GM23248 (cell line): ENCODE data around the gene OR5H14.

Source experiments
- EZH2 ChIP-seq: fragments of 200-600 bp; sonication (generic); IDR thresholded peaks from 2 replicates; pipeline ENCODE4 v1.6.1; 2018; ENCODE audit warnings: antibody characterized with exemption, mild to moderate bottlenecking; ENCODE audit not compliant: insufficient read depth, poor library complexity, severe bottlenecking
- EZH2phosphoT487 ChIP-seq: fragments of 200-600 bp; sonication (generic); IDR thresholded peaks from 2 replicates; pipeline ENCODE4 v1.6.1; 2018; ENCODE audit warnings: antibody characterized with exemption, moderate library complexity, mild to moderate bottlenecking, low read depth; ENCODE audit not compliant: insufficient read depth

DNA sequence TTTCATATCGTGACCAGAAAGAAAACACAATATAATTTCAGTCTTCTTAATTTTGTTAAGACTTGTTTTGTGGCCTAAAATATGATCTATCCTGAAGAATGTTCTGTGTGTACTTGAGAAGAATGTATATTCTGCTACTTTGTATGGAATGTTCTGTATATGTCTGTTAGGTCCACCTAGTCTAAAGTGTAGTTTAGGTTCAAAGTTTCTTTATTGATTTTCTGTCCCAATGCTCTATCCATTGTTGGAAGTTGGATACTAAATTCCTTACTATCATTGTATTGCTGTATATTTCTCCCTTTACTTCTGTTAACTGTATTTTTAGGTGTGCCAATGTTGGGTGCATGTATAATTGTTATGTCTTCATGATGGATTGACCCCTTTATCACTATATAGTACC is 39.1 kb upstream of the OR5H14 start:
- TF ChIP-seq EZH2 = no peak
- no peak for TF ChIP-seq EZH2phosphoT487
